ENCODE data around the gene DOP1B.

Gene DOP1B

DNA sequence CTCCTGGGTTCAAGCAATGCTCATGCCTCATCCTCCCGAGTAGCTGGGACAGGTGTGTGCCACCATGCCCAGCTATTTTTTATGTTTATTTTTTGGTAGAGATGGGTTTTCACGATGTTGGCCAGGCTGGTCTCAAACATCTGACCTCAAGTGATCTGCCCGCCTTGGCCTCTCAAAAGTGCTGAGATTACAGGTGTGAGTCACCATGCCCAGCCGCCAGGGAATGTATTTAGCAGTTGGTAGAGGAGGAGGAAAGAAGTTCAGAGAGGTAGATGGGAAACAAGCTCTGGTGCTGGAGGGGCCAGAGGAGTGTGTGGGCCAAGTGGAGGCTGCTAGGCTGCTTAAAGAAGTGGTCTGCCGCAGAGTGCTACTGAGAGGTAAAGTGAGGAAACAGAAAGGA is 6.0 kb downstream of the DOP1B start:
- no peak for DNase-seq (ENCODE audit: low read depth)
- H3K4me1 ChIP-seq (ENCODE audit: control insufficient read depth, insufficient read depth, low read length) = peaks cover under 1% of the 10 kb centered on the region
- H3K9ac ChIP-seq (ENCODE audit: low read length) = no peak overlapping the region
- no peaks in the 10 kb centered on the region for H3K9me3 ChIP-seq (ENCODE audit: control insufficient read depth, low read length)
- no peaks in the 10 kb centered on the region for H3K27me3 ChIP-seq (replicated peaks; ENCODE audit: control insufficient read depth, insufficient read depth, low read length)
- no peaks in the 10 kb centered on the region for H3K36me3 ChIP-seq (ENCODE audit: control insufficient read depth, insufficient read depth, low read length, severe bottlenecking)
- H3K4me3 ChIP-seq (ENCODE audit: low read length) = no peak overlapping the region

DNA sequence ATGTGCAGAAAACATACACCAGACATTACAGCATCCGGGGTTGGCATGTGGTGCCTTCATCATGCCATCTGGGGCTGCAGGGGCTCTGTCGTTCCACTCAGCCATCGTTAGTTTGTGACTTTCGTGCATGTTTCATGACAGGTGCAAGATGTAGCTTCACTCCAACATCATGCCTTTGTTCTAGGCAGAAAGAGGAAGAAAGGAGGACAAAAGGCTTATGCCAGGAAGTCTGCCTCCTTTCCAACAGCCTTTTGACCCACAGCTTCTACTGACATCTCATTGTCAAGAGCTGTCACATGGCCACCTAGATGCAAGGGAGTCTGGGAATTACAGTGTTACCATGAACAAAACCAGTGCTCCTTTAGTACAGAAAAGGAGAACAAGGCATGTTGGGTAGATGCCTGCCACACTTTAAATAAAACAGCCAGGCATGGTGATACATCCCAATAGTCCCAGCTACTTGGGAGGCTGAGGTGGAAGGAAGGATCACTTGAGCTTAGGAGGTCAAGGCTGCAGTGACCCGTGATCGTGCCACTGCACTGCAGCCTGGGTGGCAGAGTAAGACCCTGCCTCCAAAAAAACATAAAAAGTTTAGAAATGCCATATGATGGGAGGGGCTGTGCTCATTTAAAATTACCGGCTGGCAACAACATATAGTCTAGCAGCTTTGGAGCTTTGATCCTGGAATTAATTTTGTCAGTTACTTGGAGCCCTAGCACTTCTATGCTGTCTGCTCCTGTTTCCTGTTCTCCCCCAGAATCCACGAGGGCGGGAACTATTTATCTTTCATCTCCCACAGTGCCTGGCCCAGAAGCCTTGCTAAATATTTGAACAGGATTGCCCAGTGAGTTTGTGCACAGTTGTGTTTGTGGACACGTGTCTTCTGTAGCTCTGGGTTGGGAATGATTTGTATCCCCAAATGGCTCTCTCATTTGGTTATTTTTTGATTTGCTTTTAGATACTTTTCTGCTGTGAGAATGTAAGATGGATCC is 7.4 kb downstream of the DOP1B start:
- no peaks in the 10 kb centered on the region for H3K4me1 ChIP-seq (ENCODE audit: control insufficient read depth, insufficient read depth, low read length)

DNA sequence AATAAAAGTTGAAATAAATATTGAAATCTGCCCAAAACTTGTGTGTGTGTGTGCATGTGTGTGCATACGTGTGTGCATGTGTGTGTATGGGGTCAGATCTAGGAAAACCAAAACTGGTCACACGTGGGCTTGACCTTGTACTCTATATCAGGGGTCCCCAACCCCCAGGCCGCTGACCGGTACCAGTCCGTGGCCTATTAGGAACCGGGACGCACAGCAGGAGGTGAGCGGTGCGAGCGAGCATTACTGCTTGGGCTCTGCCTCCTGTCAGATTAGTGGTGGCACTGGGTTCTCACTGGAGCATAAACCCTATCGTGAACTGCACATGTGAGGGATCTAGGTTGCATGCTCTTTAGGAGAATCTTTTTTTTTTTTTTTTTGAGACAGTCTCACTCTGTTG is 8.7 kb downstream of the DOP1B start:
- DNase-seq (ENCODE audit: low read depth) = no peak
- Histone ChIP-seq H3K9ac (ENCODE audit: low read length) (no peak overlapping the region), H3K4me3 (ENCODE audit: low read length) (no peak overlapping the region), H3K9me3 (ENCODE audit: control insufficient read depth, low read length) (no peaks in the 10 kb centered on the region), H3K4me1 (ENCODE audit: control insufficient read depth, insufficient read depth, low read length) (no peaks in the 10 kb centered on the region), H3K36me3 (ENCODE audit: control insufficient read depth, insufficient read depth, low read length, severe bottlenecking) (no peaks in the 10 kb centered on the region), H3K27me3 (replicated peaks; ENCODE audit: control insufficient read depth, insufficient read depth, low read length) (no peaks in the 10 kb centered on the region)

More for the DNA sequence above, 7.4 kb downstream of the DOP1B start:
- DNase-seq (ENCODE audit: low read depth) = peak; percentile 15
- Histone ChIP-seq H3K4me3 (ENCODE audit: low read length) (no peak overlapping the region), H3K27me3 (replicated peaks; ENCODE audit: control insufficient read depth, insufficient read depth, low read length) (no peaks in the 10 kb centered on the region), H3K9ac (ENCODE audit: low read length) (no peak overlapping the region), H3K9me3 (ENCODE audit: control insufficient read depth, low read length) (no peaks in the 10 kb centered on the region), H3K36me3 (ENCODE audit: control insufficient read depth, insufficient read depth, low read length, severe bottlenecking) (no peaks in the 10 kb centered on the region)

DNA sequence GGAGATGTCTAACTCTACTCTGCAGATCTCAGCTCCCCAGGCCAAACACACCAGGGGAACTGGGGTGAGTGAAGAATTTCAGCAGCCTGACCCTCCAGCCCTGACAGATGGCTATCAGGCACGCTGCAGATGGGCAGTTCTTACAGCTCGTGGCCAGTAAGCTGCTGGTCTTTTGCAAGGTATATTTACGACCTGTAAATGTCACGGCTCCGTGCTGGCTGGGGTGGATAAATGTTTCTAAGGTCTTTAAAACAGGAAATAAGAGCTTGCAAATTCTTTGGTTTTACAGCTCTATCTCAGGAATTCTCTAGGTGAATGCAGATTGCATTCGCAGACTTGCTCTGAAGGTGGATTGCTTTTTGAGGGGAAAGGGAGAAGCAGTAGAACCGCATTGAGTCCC is 10.1 kb downstream of the DOP1B start:
- no peak for DNase-seq (ENCODE audit: low read depth)
- H3K9ac ChIP-seq (ENCODE audit: low read length) = no peak overlapping the region

DNA sequence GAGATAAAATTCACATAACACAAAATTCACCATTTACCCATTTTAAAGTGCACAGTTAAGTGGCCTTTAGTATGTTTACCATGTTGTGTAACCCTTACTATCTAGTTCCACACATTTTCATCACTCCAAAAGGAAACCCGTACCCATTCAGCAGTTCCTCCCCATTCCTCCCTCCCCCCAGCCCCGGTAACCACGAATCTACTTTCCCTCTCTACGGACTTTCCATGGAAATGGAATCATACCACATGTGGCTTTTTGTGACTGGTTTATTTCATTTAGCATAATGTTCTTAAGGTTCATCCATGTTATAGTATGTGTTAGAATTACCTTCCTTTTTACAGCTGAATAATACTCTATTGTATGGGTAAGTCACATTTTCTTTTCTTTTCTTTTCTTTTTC is 10.9 kb downstream of the DOP1B start:
- Histone ChIP-seq H3K27me3 (replicated peaks; ENCODE audit: control insufficient read depth, insufficient read depth, low read length) (no peaks in the 10 kb centered on the region), H3K9me3 (ENCODE audit: control insufficient read depth, low read length) (no peaks in the 10 kb centered on the region), H3K4me1 (ENCODE audit: control insufficient read depth, insufficient read depth, low read length) (no peaks in the 10 kb centered on the region), H3K36me3 (ENCODE audit: control insufficient read depth, insufficient read depth, low read length, severe bottlenecking) (no peaks in the 10 kb centered on the region), H3K4me3 (ENCODE audit: low read length) (no peak overlapping the region), H3K9ac (ENCODE audit: low read length) (no peak overlapping the region)
- DNase-seq (ENCODE audit: low read depth) = no peak

More for the DNA sequence above, 10.1 kb downstream of the DOP1B start:
- Histone ChIP-seq H3K4me3 (ENCODE audit: low read length) (no peak overlapping the region), H3K4me1 (ENCODE audit: control insufficient read depth, insufficient read depth, low read length) (no peaks in the 10 kb centered on the region), H3K9me3 (ENCODE audit: control insufficient read depth, low read length) (no peaks in the 10 kb centered on the region), H3K36me3 (ENCODE audit: control insufficient read depth, insufficient read depth, low read length, severe bottlenecking) (no peaks in the 10 kb centered on the region), H3K27me3 (replicated peaks; ENCODE audit: control insufficient read depth, insufficient read depth, low read length) (no peaks in the 10 kb centered on the region)

DNA sequence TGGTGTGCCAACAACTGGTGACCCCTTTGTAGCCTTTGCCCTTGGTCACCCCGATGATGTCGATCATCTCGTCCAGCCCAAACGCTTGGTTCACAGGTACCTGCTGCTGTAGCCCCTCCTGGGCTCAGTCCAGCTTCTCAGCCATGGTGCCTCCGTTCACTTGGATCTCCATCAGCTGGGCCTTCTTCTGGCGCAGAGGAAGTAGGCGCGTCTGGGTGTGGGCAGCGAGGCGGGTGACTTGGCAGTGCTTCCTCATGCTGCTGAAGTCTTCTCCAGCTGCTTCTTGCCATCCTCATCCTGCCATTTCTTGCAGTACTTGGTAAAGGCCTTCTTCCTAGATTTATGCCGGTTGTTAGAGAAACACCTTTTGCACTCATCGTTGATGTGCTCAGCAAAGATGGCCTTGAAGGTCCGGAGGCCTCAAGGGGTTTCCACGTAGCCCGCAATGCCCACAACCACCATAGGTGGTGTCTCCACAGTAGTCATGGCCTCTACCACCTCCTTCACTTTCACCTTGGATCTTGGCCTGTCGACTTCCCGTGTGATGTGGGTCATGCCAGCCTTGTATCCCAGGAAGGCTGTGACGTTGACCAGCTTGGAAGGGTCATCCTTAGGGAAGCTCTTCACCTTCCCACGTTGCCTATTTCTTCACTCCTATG is 13.0 kb downstream of the DOP1B start:
- no peaks in the 10 kb centered on the region for H3K27me3 ChIP-seq (replicated peaks; ENCODE audit: control insufficient read depth, insufficient read depth, low read length)
- no peaks in the 10 kb centered on the region for H3K9me3 ChIP-seq (ENCODE audit: control insufficient read depth, low read length)
- DNase-seq (ENCODE audit: low read depth) = no peak
- no peaks in the 10 kb centered on the region for H3K36me3 ChIP-seq (ENCODE audit: control insufficient read depth, insufficient read depth, low read length, severe bottlenecking)
- H3K9ac ChIP-seq (ENCODE audit: low read length) = no peak overlapping the region
- no peaks in the 10 kb centered on the region for H3K4me1 ChIP-seq (ENCODE audit: control insufficient read depth, insufficient read depth, low read length)
- H3K4me3 ChIP-seq (ENCODE audit: low read length) = no peak overlapping the region

DNA sequence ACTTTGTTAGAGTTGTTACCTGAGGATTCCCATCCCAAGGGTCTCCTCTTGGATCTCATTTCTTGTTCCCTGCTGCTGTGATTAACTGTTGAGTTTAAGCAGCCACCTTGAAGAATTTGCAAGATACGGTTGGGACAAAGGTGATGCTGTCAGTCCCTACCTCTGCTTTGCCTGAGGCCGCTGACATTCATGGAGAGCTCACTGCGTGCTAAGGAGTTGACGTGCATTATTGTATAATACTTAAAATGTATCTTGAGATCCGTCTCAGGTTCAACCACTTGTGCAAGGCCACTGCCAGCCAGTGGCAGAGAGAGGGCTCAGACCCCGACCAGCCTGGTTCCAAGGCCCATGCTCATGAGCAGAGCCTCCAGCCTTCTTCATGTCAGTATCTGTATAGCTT is 14.2 kb downstream of the DOP1B start:
- Histone ChIP-seq H3K36me3 (ENCODE audit: control insufficient read depth, insufficient read depth, low read length, severe bottlenecking) (no peaks in the 10 kb centered on the region), H3K4me1 (ENCODE audit: control insufficient read depth, insufficient read depth, low read length) (no peaks in the 10 kb centered on the region), H3K9me3 (ENCODE audit: control insufficient read depth, low read length) (no peaks in the 10 kb centered on the region), H3K4me3 (ENCODE audit: low read length) (no peak overlapping the region), H3K27me3 (replicated peaks; ENCODE audit: control insufficient read depth, insufficient read depth, low read length) (no peaks in the 10 kb centered on the region), H3K9ac (ENCODE audit: low read length) (no peak overlapping the region)
- no peak for DNase-seq (ENCODE audit: low read depth)

DNA sequence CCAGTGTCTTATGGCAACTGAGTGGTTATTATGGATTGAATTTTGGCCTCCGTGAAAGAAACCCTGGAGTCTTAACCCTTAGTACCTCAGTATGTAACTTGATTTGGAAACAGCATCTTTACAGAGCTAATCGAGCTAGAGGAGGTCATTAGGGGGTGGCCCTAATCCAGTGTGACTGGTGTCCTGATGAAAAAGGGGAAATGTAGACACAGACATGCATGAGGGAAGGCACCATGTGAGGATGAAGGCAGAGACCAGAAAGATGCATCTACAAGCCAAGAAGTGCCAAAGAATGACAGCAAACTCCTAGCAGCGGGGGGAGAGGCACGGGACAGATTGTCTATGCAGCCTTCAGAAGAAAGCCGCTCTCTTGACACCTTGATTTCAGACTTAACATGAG is 14.7 kb downstream of the DOP1B start:
- Histone ChIP-seq H3K27me3 (replicated peaks; ENCODE audit: control insufficient read depth, insufficient read depth, low read length) (no peaks in the 10 kb centered on the region), H3K36me3 (ENCODE audit: control insufficient read depth, insufficient read depth, low read length, severe bottlenecking) (no peaks in the 10 kb centered on the region), H3K4me1 (ENCODE audit: control insufficient read depth, insufficient read depth, low read length) (no peaks in the 10 kb centered on the region), H3K9me3 (ENCODE audit: control insufficient read depth, low read length) (no peaks in the 10 kb centered on the region), H3K4me3 (ENCODE audit: low read length) (no peak overlapping the region), H3K9ac (ENCODE audit: low read length) (no peak overlapping the region)
- no peak for DNase-seq (ENCODE audit: low read depth)

DNA sequence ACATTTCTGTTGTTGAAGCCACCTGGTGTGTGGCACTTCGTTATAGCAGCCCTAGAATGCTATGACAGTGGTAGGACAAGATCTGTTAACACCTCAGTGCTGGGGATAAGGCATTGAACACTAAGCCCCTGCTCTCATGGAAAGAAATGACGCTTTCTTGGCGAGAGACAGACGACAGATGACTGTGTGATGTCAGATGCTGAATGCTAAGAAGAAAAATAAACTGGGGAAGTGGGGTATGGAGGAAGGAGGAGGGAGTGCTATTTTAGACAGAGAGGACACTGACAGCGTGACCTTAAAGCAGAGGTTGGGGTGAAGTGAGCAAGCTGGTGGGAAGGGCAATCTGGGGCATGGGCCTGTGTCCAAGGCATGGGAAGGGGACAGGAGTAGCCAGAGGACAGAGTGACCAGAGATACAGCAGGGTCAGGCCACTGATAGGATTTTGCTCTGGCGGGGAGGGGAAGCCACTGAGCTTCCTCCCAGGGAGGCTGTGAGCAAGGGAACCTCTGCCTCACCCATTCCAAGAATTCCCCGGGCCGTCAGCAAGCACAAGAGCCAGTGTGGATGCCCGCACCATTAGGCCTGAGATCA is 15.2 kb downstream of the DOP1B start:
- Histone ChIP-seq H3K27me3 (replicated peaks; ENCODE audit: control insufficient read depth, insufficient read depth, low read length) (no peaks in the 10 kb centered on the region), H3K4me3 (ENCODE audit: low read length) (no peak overlapping the region), H3K4me1 (ENCODE audit: control insufficient read depth, insufficient read depth, low read length) (no peaks in the 10 kb centered on the region), H3K9ac (ENCODE audit: low read length) (no peak overlapping the region), H3K36me3 (ENCODE audit: control insufficient read depth, insufficient read depth, low read length, severe bottlenecking) (no peaks in the 10 kb centered on the region), H3K9me3 (ENCODE audit: control insufficient read depth, low read length) (no peaks in the 10 kb centered on the region)
- DNase-seq (ENCODE audit: low read depth) = no peak

DNA sequence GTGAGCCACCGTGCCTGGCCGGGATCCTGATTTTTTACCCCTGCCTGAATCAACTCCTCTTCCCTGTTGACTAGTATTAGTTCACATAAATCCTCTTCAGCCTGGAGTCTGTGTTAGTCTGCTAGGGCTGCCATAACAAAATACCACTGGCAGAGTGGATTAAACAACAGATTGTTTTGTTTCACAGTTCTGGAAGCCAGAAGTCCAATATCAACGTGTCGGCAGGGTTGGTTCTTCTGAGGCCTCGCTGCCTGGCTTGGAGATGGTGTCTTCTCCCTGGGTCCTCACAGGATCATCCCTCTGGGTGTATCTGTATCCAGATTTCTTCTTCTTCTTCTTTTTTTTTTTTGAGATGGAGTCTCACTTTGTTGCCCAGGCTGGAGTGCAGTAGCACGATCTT is 18.2 kb downstream of the DOP1B start:
- Histone ChIP-seq H3K9me3 (ENCODE audit: control insufficient read depth, low read length) (no peaks in the 10 kb centered on the region), H3K9ac (ENCODE audit: low read length) (no peak overlapping the region), H3K4me1 (ENCODE audit: control insufficient read depth, insufficient read depth, low read length) (no peaks in the 10 kb centered on the region), H3K4me3 (ENCODE audit: low read length) (no peak overlapping the region), H3K36me3 (ENCODE audit: control insufficient read depth, insufficient read depth, low read length, severe bottlenecking) (no peaks in the 10 kb centered on the region), H3K27me3 (replicated peaks; ENCODE audit: control insufficient read depth, insufficient read depth, low read length) (no peaks in the 10 kb centered on the region)
- DNase-seq (ENCODE audit: low read depth) = no peak

DNA sequence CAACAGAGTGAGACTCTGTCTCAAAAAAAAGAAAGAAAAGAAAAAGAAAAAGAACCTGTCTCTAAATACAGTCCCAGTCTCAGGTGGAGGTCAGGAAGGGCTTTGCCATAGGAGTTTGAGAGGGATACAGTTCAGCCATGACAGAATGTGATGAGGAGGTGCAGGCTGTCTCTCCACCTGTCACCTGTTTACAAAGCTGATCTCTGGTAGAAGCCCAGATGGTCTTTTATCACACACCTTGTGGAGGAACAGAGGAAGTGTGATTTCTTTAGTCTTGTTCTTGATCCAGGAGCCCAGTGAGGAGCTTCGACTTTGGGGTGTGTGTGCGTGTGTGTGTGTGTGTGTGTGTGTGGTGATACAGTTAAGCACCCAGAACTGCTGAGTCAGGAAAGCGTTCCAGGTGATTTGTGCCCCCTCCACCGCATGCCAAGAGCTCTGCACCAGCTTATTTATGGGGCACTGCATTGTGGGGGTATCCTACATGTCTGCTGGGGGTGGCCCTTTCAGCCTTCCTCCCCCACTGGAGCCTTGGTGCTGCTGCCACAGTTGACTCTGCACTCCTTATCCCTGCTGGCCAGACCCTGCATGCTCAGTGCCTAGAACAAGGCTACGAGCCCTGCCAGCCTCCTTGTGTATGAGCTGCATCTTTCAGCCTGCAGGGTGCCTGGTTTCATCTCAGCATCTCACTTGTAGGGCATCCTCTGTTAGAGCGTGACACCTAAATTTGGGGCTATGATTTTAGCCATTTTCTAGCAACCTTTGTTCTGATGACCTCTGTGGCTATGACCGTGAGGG is 19.3 kb downstream of the DOP1B start:
- H3K4me1 ChIP-seq (ENCODE audit: control insufficient read depth, insufficient read depth, low read length) = no peaks in the 10 kb centered on the region
- H3K4me3 ChIP-seq (ENCODE audit: low read length) = no peak overlapping the region
- DNase-seq (ENCODE audit: low read depth) = no peak
- H3K36me3 ChIP-seq (ENCODE audit: control insufficient read depth, insufficient read depth, low read length, severe bottlenecking) = no peaks in the 10 kb centered on the region
- H3K27me3 ChIP-seq (replicated peaks; ENCODE audit: control insufficient read depth, insufficient read depth, low read length) = no peaks in the 10 kb centered on the region
- no peaks in the 10 kb centered on the region for H3K9me3 ChIP-seq (ENCODE audit: control insufficient read depth, low read length)
- no peak overlapping the region for H3K9ac ChIP-seq (ENCODE audit: low read length)
